Epidermal melanocyte (primary cell): Measurements from ENCODE around the gene FMN1.

Experiments
- DNase-seq: peaks from one replicate; pipeline ENCODE4 v3.0.0; 2011; ENCODE audit warnings: low spot score; ENCODE audit not compliant: insufficient read length

FMN1 gene

DNA sequence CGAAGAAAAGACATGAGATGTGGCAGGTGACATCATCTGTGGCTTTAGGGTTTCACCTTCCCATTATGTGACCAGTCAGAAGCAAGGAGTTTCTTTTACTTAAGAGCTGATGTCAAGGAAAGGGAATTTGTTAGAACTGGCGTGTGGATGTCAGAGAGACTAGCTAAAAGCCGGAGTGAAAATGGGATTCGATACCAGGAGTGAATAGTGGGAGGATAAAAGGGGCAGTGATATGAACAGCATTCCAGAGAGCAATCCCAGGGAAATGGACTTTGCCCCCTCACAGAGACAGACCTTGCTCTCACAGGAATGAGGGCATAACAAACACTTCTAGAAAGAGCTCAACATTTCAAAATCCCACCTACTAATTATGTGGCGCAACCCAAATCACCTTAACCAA lies 5.9 kb upstream of the FMN1 start:
- DNase-seq: no peak

GRCh38 chr15:33198541-33198940 lies 4.0 kb upstream of the FMN1 start:
- DNase-seq: no peak

DNA sequence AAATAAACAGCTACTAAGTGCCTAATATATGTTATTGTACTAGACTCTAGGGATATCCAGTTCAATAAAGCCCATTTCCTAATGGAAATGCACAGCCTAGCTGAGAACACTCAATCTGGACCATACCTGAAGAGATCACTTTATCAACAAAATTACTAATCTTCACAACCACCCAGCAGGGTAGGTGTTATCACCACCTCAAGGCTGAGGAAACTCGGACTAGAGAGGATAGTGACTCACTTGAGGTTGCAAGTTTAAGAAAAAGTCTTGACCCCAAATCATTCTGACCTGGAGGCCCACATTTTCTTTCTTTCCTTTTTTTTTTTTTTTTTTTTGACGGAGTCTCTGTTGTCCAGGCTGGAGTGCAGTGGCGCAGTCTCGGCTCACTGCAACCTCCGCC lies 3.1 kb upstream of the FMN1 start:
- DNase-seq: no peak

DNA sequence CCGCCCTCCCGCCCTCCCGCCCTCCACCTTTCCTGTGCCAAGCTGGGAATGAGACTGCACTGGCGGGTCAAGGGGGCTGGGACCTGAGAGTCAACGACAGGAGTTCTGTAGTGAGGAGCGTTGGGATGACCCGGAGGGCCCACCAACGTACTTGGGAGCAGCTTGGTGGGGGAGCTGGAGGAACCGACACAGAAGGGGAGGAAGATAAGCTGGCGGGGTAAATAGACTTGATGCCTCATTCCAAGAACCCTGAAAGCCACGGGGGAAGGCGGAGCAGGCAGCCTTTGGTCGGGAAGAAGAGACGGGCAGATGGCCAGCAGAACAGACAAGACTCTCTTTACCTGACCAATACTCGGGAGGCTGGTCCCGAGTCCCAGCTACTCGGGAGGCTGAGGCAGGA lies 277 bp downstream of the FMN1 start:
- no peak for DNase-seq

DNA sequence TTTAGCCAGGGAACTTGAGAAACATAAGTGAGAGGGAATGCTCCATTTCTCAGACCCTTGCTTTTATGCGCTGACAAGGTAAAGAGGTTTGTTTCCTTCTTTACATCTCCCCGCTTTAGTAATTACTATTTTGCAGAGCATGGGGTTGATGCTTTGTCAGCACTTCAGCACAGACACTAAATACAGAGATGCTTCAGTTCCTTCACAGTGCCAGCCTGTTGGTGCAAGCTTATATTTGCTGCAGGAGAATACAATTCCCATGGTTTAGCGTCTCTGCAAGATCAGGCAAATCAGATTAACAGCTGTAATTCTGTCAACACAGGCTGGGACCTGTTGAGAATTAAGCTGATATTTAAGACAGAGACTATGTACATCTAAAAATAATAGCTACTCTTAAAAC lies 2.9 kb downstream of the FMN1 start:
- DNase-seq: no peak

GRCh38 chr15:33190539-33190938 lies 4.0 kb downstream of the FMN1 start:
- no peak for DNase-seq

- DNase-seq: no peak
These were observed 5.8 kb downstream of the FMN1 start for GRCh38 chr15:33188641-33189257.

- no peak for DNase-seq
These were observed 6.4 kb downstream of the FMN1 start for GRCh38 chr15:33188159-33188558.

DNA sequence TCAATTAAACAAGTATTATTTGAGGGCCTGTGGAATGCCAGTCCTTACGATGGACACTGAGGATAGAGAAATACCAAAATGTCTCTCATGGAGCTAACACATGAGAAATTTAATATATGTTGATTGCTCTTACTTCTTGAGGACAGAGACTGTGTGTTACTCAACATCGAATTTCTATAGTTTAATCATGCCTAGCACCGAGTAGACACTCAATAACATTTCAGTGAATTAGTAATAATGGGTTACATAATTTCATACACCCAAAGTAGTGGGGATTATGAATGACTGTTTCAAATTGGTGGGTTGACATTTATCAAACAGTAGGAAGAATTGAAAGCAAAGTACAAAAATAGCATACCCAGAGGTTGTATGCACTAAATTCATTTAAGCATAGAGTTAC lies 11.2 kb downstream of the FMN1 start:
- DNase-seq: no peak

DNA sequence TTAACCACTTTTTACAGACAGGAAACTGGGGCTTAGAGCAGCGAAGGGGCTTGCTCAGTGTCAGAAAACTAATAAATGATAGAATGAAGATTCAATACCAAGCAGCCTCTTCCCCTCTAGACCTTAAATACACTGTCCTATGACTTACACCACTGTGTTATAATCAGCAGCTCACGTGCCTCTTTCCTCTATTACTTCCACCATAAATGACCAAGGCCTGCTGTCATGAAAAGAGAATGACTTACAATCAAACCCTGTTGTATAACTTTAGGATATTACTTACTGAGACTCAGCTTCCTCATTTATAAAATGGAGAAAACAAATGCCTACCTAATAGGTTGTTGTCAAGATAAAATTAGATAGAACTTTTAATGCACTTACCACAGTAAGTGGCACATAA lies 11.6 kb downstream of the FMN1 start:
- DNase-seq: no peak

DNA sequence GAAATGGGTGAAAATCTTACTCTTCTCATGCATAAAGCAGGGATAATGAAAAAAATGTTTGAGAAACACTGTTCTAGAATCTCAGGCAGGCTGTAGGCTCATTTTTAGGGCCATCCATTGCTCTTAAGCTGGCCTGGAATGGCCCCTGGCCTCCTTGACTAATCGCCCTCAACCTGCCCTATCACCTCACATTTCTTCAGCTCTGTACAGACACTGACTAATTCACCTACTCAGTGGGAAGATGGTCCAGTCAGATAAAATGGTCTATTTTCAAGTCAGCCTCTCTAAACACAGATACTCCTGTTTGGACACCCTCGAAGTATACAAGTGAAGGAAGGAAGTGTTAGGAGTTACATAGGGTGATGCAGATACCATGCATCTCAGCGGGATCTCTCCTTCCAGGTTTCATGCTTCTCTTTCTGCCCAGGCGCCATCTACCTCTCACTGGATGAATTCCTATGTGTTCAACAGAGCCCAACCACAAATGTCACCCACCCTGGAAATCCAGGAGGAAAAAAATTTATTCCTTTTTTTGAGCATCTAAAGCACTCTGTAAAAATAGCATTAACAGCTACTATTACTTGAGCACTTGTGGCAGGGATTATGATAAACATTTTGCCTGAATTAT lies 12.1 kb downstream of the FMN1 start:
- no peak for DNase-seq

DNA sequence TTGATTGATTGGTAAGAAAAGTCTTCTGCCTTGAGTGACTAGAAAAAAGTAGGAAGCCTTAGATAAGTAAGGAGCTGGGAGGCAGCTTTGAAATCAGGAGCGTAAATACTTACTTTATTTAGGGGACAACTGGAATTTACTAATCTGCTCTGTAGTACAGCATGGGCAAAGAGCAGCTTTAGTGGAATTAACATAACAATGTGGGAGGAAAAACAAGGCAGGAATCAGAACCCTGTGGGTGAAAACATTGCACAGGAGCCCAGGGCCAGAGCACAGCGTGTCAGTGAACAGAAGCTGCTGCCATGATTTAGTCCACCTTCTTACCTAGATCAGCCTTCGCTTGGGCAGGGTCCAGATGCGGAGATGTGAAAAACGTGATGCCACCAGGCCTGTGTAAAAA lies 14.6 kb downstream of the FMN1 start:
- DNase-seq: no peak

GRCh38 chr15:33171202-33171601 lies 23.3 kb downstream of the FMN1 start:
- no peak for DNase-seq

GRCh38 chr15:33169625-33170024 lies 24.9 kb downstream of the FMN1 start:
- DNase-seq: no peak

GRCh38 chr15:33168444-33168843 lies 26.1 kb downstream of the FMN1 start:
- no peak for DNase-seq

- no peak for DNase-seq
These were observed 30.7 kb downstream of the FMN1 start for GRCh38 chr15:33163816-33164215.

DNA sequence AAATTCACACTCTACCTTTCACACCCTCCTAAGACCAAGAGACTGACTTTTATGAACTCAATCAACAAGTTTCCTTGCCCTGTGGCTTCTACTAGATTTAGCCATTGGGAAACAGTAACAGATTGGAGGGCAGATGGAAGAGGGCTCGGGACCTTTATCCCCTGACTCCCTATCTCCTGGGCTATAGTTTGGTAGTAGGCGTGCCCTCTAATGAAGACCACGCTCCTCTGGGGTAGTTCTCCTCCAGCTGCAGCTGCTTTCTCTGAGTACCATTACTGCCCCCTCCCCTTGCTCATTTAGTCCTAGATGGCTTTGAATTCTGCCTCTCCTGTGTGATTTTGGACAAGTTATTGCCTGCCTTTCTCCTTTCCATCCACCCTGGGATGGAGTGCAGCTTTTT lies 33.3 kb downstream of the FMN1 start:
- DNase-seq: no peak

DNA sequence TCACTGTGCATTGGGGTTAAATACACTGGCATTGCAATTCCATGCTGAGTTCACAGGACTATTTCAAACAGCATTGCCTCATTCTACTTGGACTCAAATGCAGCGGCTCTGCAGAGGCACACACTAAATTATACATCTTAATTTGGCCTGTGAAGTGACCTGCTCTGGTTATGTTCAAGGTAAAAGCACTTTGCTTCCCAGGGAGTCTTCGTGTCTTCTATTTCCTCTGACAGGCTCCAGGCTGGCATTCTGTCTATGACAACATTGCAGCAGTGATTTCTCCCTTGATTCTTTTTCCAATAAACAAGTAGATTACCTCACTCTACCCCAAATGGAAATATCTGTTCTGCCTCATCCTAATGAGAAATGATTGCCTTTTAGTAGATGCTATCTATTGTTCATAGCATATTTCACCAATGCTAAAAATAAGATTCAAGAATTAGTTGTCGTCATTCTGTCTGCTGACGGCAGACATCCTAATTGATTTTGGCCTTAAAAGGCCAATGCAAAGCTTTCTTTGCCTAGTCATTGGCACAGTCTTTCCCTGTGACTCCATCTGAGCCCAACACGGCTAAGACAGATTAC lies 33.8 kb downstream of the FMN1 start:
- DNase-seq: no peak

DNA sequence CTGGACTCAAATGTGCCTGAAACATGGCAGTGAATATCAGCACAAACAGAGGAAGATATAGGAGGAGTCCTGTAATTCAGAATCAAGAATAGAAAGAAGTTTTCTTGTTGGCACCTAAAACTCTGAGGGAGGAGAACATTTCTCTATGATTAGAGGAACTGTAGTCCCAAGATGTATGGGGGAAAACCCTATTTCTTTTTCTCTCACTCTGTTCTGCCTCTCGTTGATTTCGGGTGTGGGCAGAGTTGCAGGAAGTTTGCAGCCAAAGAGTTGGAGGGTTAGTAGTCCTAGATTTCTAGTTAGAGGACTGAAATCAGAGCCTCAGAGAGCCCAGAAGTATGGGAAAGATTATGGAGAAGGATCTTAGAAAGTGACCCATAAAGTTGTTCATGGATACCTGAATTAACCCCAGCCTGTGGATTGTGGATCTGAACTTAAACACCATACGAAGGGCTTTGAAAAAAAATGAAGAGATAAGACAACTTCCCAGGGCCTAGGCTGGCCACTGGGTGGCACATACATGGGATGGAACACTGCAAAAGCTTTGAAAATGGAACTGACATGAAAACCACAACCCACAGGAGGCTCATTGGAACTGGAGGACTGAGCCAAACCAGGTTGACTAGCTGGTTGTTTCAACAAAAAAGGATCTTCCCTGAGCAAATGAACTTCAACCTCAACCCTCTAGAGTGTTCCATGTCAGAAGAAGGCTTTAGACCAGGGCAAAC lies 34.6 kb downstream of the FMN1 start:
- DNase-seq: no peak

- DNase-seq: no peak
These were observed 36.1 kb downstream of the FMN1 start for GRCh38 chr15:33158366-33158765.

DNA sequence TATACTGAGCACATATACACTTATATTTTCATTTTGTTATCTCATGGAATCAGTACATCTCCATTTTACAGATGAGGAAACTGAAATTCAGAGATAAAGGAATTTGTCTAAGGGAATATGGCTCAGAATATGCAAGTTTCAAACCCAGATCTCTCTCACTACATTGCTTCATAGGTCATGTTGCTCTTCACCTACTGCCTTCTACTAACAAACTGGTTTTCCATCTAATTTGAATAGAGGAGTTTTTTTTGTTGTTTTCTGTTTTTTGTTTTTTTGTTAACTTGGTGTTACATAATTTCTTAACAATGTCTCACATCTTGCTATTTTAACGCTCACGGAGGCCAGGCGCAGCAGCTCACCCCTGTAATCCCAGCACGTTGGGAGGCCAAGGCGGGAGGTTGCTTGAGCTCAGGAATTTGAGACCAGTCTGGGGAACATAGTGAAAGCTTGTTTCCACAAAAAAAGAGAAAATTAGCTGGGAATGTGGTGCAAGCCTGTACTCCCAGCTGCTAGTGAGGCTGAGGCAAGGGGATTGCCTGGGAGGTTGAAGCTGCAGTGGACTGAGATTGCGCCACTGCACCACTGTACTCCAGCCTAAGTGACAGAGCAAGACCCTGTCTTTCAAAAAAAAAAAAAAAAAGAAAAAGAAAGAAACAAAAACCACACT lies 37.0 kb downstream of the FMN1 start:
- DNase-seq: no peak
